ENCODE data around the gene KRTCAP3.

GRCh38 chr2:27471961-27472360 is 29.8 kb downstream of the KRTCAP3 start:
- TF ChIP-seq CTCF (IDR thresholded peaks at IDR 0.05; ENCODE audit: insufficient read depth, low read depth, low read length), result no peak
- TF ChIP-seq EZH2 (IDR thresholded peaks at IDR 0.05; ENCODE audit: insufficient read depth, low read length), result no peak
